AG04449 (cell line): ENCODE results near the gene PHF12.
A peak's percentile ranks its signal among the peaks of the same experiment; 100 is the strongest.

Experiments
- CTCF ChIA-PET: fragments of 350-600 bp; formaldehyde crosslinking; extraction: SDS; loops from one replicate; lab custom pipeline; 2021; ENCODE audit warnings: antibody characterized with exemption; lab: Yijun Ruan, JAX
- POLR2A ChIA-PET: fragments of 400-600, 350-600 bp; formaldehyde crosslinking; extraction: SDS; loops from one replicate; lab custom pipeline; 2020; ENCODE audit warnings: antibody characterized with exemption, inconsistent platforms; lab: Yijun Ruan, JAX
- DNase-seq: peaks from one replicate; pipeline ENCODE4 v3.0.0-alpha.2; 2010; ENCODE audit warnings: low read depth, low spot score
- H3K4me3 ChIP-seq: 2 replicates; pipeline ENCODE4 v1.5.1; 2011; ENCODE audit warnings: low read depth, mild to moderate bottlenecking, control low read depth, low read length
- CTCF ChIP-seq: IDR thresholded peaks from one replicate; pipeline ENCODE4 v1.5.1; 2011; ENCODE audit warnings: mild to moderate bottlenecking, moderate library complexity, low read length, control low read depth, inconsistent platforms; ENCODE audit not compliant: insufficient read depth; ENCODE audit errors: missing control alignments

The PHF12 gene

GRCh38 chr17:28978356-28978964 lies 27.1 kb upstream of the PHF12 start:
- ChIA-PET POLR2A (no interaction called here), CTCF (interaction anchor here (1.2 to 2.4 kb wide), 4 partner anchors 9 to 133 kb away, joined by 3 to 9 read pairs (median 4); no protein-coding TSS in a partner anchor)
- TF ChIP-seq CTCF, result no peak
- H3K4me3 ChIP-seq, result no peak overlapping the region
- no peak for DNase-seq

- DNase-seq, result no peak
- ChIA-PET CTCF (interaction anchor here (1.2 to 2.4 kb wide), 2 partner anchors 12 to 134 kb away, joined by 3 to 9 read pairs; no protein-coding TSS in a partner anchor), POLR2A (no interaction called here)
- no peak for TF ChIP-seq CTCF
- no peak overlapping the region for H3K4me3 ChIP-seq
These were observed 26.5 kb upstream of the PHF12 start for GRCh38 chr17:28977659-28978355.

GRCh38 chr17:28975646-28976045 lies 24.3 kb upstream of the PHF12 start:
- H3K4me3 ChIP-seq, result no peak overlapping the region
- TF ChIP-seq CTCF, result no peak
- ChIA-PET CTCF (interaction anchor here (5.5 to 10.2 kb wide), 2 partner anchors 11 to 138 kb away, joined by 39 to 390 read pairs; no protein-coding TSS in a partner anchor), POLR2A (no interaction called here)
- DNase-seq, result no peak

- no peak overlapping the region for H3K4me3 ChIP-seq
- no peak for DNase-seq
- TF ChIP-seq CTCF, result no peak
- ChIA-PET CTCF (interaction anchor here (5.5 to 10.2 kb wide), 2 partner anchors 11 to 139 kb away, joined by 39 to 390 read pairs; no protein-coding TSS in a partner anchor), POLR2A (no interaction called here)
These were observed 23.7 kb upstream of the PHF12 start for GRCh38 chr17:28975031-28975430.

GRCh38 chr17:28974451-28974850 lies 23.1 kb upstream of the PHF12 start:
- no peak for DNase-seq
- ChIA-PET POLR2A (interaction anchor here (0.5 kb wide), 1 partner anchor 589 kb away, joined by 3 read pairs; no protein-coding TSS in a partner anchor), CTCF (interaction anchor here (1.3 to 10.2 kb wide), 3 partner anchors 10 to 247 kb away, joined by 4 to 390 read pairs (median 39); no protein-coding TSS in a partner anchor)
- TF ChIP-seq CTCF, result no peak
- H3K4me3 ChIP-seq, result no peak overlapping the region

- POLR2A ChIA-PET, result interaction anchor here (0.6 to 1.2 kb wide), 3 partner anchors 20 to 103 kb away, joined by 3 read pairs; no protein-coding TSS in a partner anchor
- peak; percentile 9 for TF ChIP-seq CTCF
- H3K4me3 ChIP-seq, result no peak overlapping the region
- DNase-seq, result no peak
- CTCF ChIA-PET, result interaction anchor here (0.8 to 10.2 kb wide), 9 partner anchors 9 to 246 kb away, joined by 3 to 390 read pairs (median 5); no protein-coding TSS in a partner anchor
These were observed 22.1 kb upstream of the PHF12 start for GRCh38 chr17:28973425-28973824.
